Ishikawa (cell line): ENCODE measurements around the gene PARD3B.

Experiments used
- CEBPB ChIP-seq: IDR thresholded peaks from 2 replicates; pipeline ENCODE4 v1.6.1; 2012
- CREB1 ChIP-seq: IDR thresholded peaks from 2 replicates; pipeline ENCODE4 v1.6.1; 2012; ENCODE audit warnings: low read depth
- EGR1 ChIP-seq: IDR thresholded peaks from 2 replicates; pipeline ENCODE4 v1.6.1; 2012
- EP300 ChIP-seq: IDR thresholded peaks from 2 replicates; pipeline ENCODE4 v1.6.1; 2012; ENCODE audit warnings: borderline replicate concordance
- FOXM1 ChIP-seq: IDR thresholded peaks from 2 replicates; pipeline ENCODE4 v1.6.1; 2012; ENCODE audit warnings: low read depth, borderline replicate concordance
- NFIC ChIP-seq: IDR thresholded peaks from 2 replicates; pipeline ENCODE4 v1.6.1; 2012
- RAD21 ChIP-seq: IDR thresholded peaks from 2 replicates; pipeline ENCODE4 v1.6.1; 2012; ENCODE audit warnings: low read depth
- TAF1 ChIP-seq: IDR thresholded peaks from 2 replicates; pipeline ENCODE4 v1.6.1; 2012; ENCODE audit warnings: low read depth, mild to moderate bottlenecking
- TCF12 ChIP-seq: IDR thresholded peaks from 2 replicates; pipeline ENCODE4 v1.6.1; 2012; ENCODE audit warnings: low read depth
- TEAD4 ChIP-seq: IDR thresholded peaks from 2 replicates; pipeline ENCODE4 v1.6.1; 2012
- YY1 ChIP-seq: IDR thresholded peaks from 2 replicates; pipeline ENCODE4 v1.6.1; 2012; ENCODE audit warnings: low read depth
- ZBTB7A ChIP-seq: IDR thresholded peaks from 2 replicates; pipeline ENCODE4 v1.6.1; 2012; ENCODE audit warnings: low read depth
- TF ChIP-seq, protein P1 (sequence below): IDR thresholded peaks from 2 replicates; pipeline ENCODE4 v1.6.1; 2012

DNA sequence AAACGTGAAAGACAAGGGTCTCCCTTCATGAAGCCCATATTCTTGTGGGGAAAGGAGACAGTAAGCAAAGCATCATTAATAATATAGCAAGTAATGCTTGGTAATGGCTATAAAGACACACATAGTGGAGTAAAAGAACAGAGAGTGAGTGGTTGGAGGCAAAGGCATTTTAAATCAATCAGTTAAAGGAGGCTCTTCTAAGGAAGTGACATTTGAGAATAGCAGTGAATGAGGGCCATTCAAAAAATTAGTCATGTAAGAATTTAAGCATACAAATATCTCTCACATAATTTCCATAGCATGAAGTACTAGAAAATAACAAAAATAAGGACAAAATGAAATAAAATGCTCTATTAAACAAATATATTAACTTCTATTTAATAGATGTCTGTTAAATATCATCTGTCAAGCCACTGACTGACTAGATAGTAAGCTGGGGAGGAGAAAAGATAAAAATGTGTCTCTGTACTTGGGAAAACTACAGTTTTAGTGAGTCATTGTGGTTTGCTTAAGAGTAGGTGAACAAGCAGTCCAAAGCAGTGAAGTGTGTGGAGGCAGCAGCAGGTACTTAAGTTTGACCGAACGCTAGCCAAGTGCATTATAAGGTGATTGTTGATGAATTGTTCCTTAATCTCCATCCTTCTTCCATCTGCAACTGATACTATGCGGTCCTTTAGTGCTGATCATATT lies 160.1 kb downstream of the PARD3B start:
- TF ChIP-seq EP300 (no peak), TEAD4 (no peak), FOXM1 (no peak), CEBPB (no peak), ZBTB7A (no peak), TAF1 (no peak), CREB1 (no peak), NFIC (no peak), RAD21 (no peak), YY1 (no peak), TCF12 (no peak), EGR1 (no peak)
- TF ChIP-seq, protein P1, sequence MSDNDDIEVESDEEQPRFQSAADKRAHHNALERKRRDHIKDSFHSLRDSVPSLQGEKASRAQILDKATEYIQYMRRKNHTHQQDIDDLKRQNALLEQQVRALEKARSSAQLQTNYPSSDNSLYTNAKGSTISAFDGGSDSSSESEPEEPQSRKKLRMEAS, result no peak
